ENCODE data around the gene DPH1.
"Not testable (repeated sequence)": the region's sequence is repeated elsewhere in the genome, so short reads cannot be mapped to it uniquely, and the experiment has no call there.

Gene DPH1

GRCh38 chr17:2008332-2009126 is 21.4 kb upstream of the DPH1 start:
- no peak for DNase-seq

GRCh38 chr17:2009737-2010136 is 20.2 kb upstream of the DPH1 start:
- no peak for DNase-seq

- no peak for DNase-seq
Measured at GRCh38 chr17:2011411-2012371, 18.3 kb upstream of the DPH1 start.

GRCh38 chr17:2012499-2012898 is 17.5 kb upstream of the DPH1 start:
- DNase-seq = no peak

- DNase-seq = not testable (repeated sequence)
Measured at GRCh38 chr17:2013220-2013993, 16.5 kb upstream of the DPH1 start.

GRCh38 chr17:2013994-2014317 is 16.0 kb upstream of the DPH1 start:
- no peak for DNase-seq

- DNase-seq = no peak
Measured at GRCh38 chr17:2015314-2015713, 14.6 kb upstream of the DPH1 start.

- DNase-seq = no peak
Measured at GRCh38 chr17:2016494-2016893, 13.5 kb upstream of the DPH1 start.

- no peak for DNase-seq
Measured at GRCh38 chr17:2017274-2017941, 12.5 kb upstream of the DPH1 start.

GRCh38 chr17:2018716-2019510 is 11.0 kb upstream of the DPH1 start:
- DNase-seq = no peak

GRCh38 chr17:2019723-2020122 is 10.2 kb upstream of the DPH1 start:
- DNase-seq = no peak

GRCh38 chr17:2020721-2021120 is 9.2 kb upstream of the DPH1 start:
- no peak for DNase-seq

GRCh38 chr17:2022647-2023240 is 7.2 kb upstream of the DPH1 start:
- no peak for DNase-seq

GRCh38 chr17:2023256-2023655 is 6.7 kb upstream of the DPH1 start:
- no peak for DNase-seq

- DNase-seq = peak; percentile 49
Measured at GRCh38 chr17:2023692-2024571, 6.0 kb upstream of the DPH1 start.

- peak; percentile 37 for DNase-seq
Measured at GRCh38 chr17:2024572-2025219, 5.3 kb upstream of the DPH1 start.

GRCh38 chr17:2025220-2025621 is 4.7 kb upstream of the DPH1 start, which contains the start of gene RTN4RL1:
RTN4RL1 (minus strand) TSS chr17:2025334; CDS start chr17:2024865, 469 bp downstream.
- peak; percentile 67 for DNase-seq

- peak; percentile 54 for DNase-seq
Measured at GRCh38 chr17:2025622-2026309, 4.2 kb upstream of the DPH1 start.
